HCT116 (cell line): ENCODE results near the gene HOXC12. TPM values are rescaled to one million over a fixed set of nuclear protein-coding genes. Genes with fewer than 3 reads are reported as not detected.

Source experiments
- ATAC-seq: fragments of 200-7000 bp; cut with Tn5 transposase; 2 replicates; pipeline ENCODE4 v1.9.1; 2020; ENCODE audit warnings: mild to moderate bottlenecking, moderate library complexity
- BruUV-seq: library from RNA; stranded (reverse); fragments of 400-500 nt; replicated peaks from 2 replicates; lab custom pipeline; 2021; lab: Mats Ljungman, UMichigan
- CTCF ChIA-PET: fragments of 300-600 bp; sonication (Branson Sonifier 250); formaldehyde crosslinking; loops from one replicate; lab custom pipeline; 2021; ENCODE audit warnings: antibody characterized with exemption; lab: Charles Lee
- POLR2A ChIA-PET: fragments of 300-600, 350-600 bp; sonication (Branson Sonifier 250); formaldehyde crosslinking; loops from one replicate; lab custom pipeline; 2021; ENCODE audit warnings: antibody characterized with exemption; lab: Charles Lee
- RAD21 ChIA-PET, 2 experiments: fragments of 300-600 bp; sonication (Branson Sonifier 250); formaldehyde crosslinking; loops; one replicate each; lab custom pipeline; 2023; ENCODE audit warnings: low total read pairs in 2 of 2; ENCODE audit not compliant: uncharacterized antibody in 2 of 2, unreplicated experiment in 2 of 2, low non-redundant PET in 1 of 2; lab: Charles Lee
- DNase-seq: peaks from one replicate; pipeline ENCODE4 v3.0.0-alpha.2; 2010; ENCODE audit warnings: low read depth, low spot score
- H2AFZ ChIP-seq: fragments of 200-600 bp; shearing (Covaris generic), sonication (generic); 2 replicates; pipeline ENCODE4 v1.6.1; 2017; ENCODE audit warnings: low read depth, mixed run types, mixed read lengths, antibody characterized with exemption, low read length; ENCODE audit not compliant: poor library complexity, severe bottlenecking
- H3K27ac ChIP-seq: 2 replicates; pipeline ENCODE4 v1.5.1; 2012; ENCODE audit warnings: low read depth, low read length
- H3K27me3 ChIP-seq: fragments of 200-600 bp; sonication (generic); 2 replicates; pipeline ENCODE4 v1.6.1; 2016; ENCODE audit warnings: mixed run types, low read length, mixed read lengths; ENCODE audit not compliant: insufficient read depth
- H3K36me3 ChIP-seq, 2 experiments: fragments of 200-500 bp in 1 of 2; fragments of 200-600 bp in 1 of 2; sonication (Bioruptor generic) in 1 of 2; sonication (generic) in 1 of 2; 2 replicates each; pipeline versions ENCODE4 v1.5.1 to v1.6.1; 2014 to 2016; ENCODE audit warnings: low read length in 2 of 2, inconsistent platforms in 1 of 2, mixed read lengths in 1 of 2, mixed run types in 1 of 2; ENCODE audit not compliant: insufficient read depth in 2 of 2, control insufficient read depth in 1 of 2
- H3K4me1 ChIP-seq, 2 experiments: fragments of 200-600 bp in 1 of 2; sonication (generic) in 1 of 2; 2 replicates each; pipeline versions ENCODE4 v1.5.1 to v1.6.1; 2012 to 2017; ENCODE audit warnings: low read length in 2 of 2, inconsistent platforms in 1 of 2, mild to moderate bottlenecking in 1 of 2, mixed read lengths in 1 of 2, mixed run types in 1 of 2, moderate library complexity in 1 of 2; ENCODE audit not compliant: insufficient read depth in 2 of 2, control insufficient read depth in 1 of 2
- H3K4me2 ChIP-seq: fragments of 200-600 bp; sonication (generic); 2 replicates; pipeline ENCODE4 v1.6.1; 2017; ENCODE audit warnings: mixed run types, low read length, mixed read lengths
- H3K4me3 ChIP-seq, 2 experiments: fragments of 200-600 bp in 1 of 2; sonication (generic) in 1 of 2; replicated peaks in 1 of 2; 2 replicates each; pipeline ENCODE4 v1.5.1; 2011 to 2016; ENCODE audit warnings: low read length in 2 of 2, control low read depth in 1 of 2, low read depth in 1 of 2, mild to moderate bottlenecking in 1 of 2, mixed read lengths in 1 of 2, mixed run types in 1 of 2
- H3K79me2 ChIP-seq: fragments of 200-600 bp; sonication (generic); 2 replicates; pipeline ENCODE4 v1.6.1; 2017; ENCODE audit warnings: mild to moderate bottlenecking, mixed run types, low read length, moderate library complexity, mixed read lengths; ENCODE audit not compliant: insufficient read depth
- H3K9ac ChIP-seq: fragments of 200-600 bp; sonication (generic); 2 replicates; pipeline ENCODE4 v1.6.1; 2016; ENCODE audit warnings: low read length, mixed read lengths
- H3K9me2 ChIP-seq: fragments of 200-600 bp; sonication (generic), shearing (Covaris generic); 2 replicates; pipeline ENCODE4 v1.6.1; 2017; ENCODE audit warnings: mixed run types, mild to moderate bottlenecking, moderate library complexity; ENCODE audit not compliant: insufficient read depth
- H3K9me3 ChIP-seq, 2 experiments: fragments of 200-500 bp in 1 of 2; fragments of 200-600 bp in 1 of 2; sonication (Bioruptor generic) in 1 of 2; sonication (generic) in 1 of 2; 2 replicates each; pipeline ENCODE4 v1.6.1; 2014 to 2017; ENCODE audit warnings: low read length in 2 of 2, mixed read lengths in 2 of 2, inconsistent platforms in 1 of 2, low read depth in 1 of 2, mild to moderate bottlenecking in 1 of 2, mixed run types in 1 of 2, moderate library complexity in 1 of 2; ENCODE audit not compliant: control insufficient read depth in 1 of 2, insufficient read depth in 1 of 2
- H4K20me1 ChIP-seq: fragments of 200-600 bp; sonication (generic), shearing (Covaris generic); 2 replicates; pipeline ENCODE4 v1.6.1; 2017; ENCODE audit warnings: mixed run types, mild to moderate bottlenecking, moderate library complexity; ENCODE audit not compliant: insufficient read depth
- EGR1 ChIP-seq: IDR thresholded peaks from 2 replicates; pipeline ENCODE4 v1.6.1; 2012; ENCODE audit warnings: low read depth
- EZH2phosphoT487 ChIP-seq: fragments of 200-600 bp; IDR thresholded peaks from 2 replicates; pipeline ENCODE4 v1.6.1; 2018; ENCODE audit warnings: antibody characterized with exemption, borderline replicate concordance
- POLR2A ChIP-seq: IDR thresholded peaks from 2 replicates; pipeline ENCODE4 v1.7.0; 2011; ENCODE audit warnings: borderline replicate concordance; ENCODE audit not compliant: insufficient read depth, insufficient read length; ENCODE audit errors: extremely low read depth
- POLR2AphosphoS5 ChIP-seq: IDR thresholded peaks from 2 replicates; pipeline ENCODE4 v1.6.1; 2011; ENCODE audit warnings: mild to moderate bottlenecking, low read depth, low read length, moderate library complexity
- RAD21 ChIP-seq: IDR thresholded peaks from 2 replicates; pipeline ENCODE4 v1.6.1; 2012; ENCODE audit warnings: low read depth, mild to moderate bottlenecking
- SRF ChIP-seq: IDR thresholded peaks from 2 replicates; pipeline ENCODE4 v1.6.1; 2012; ENCODE audit warnings: low read depth
- TCF7L2 ChIP-seq: IDR thresholded peaks from 2 replicates; pipeline ENCODE4 v1.7.0; 2011; ENCODE audit warnings: borderline replicate concordance, inconsistent platforms; ENCODE audit not compliant: insufficient read depth, insufficient read length; ENCODE audit errors: extremely low read depth
- YY1 ChIP-seq: IDR thresholded peaks from 2 replicates; pipeline ENCODE4 v1.6.1; 2011; ENCODE audit warnings: low read length, low read depth, moderate library complexity, mild to moderate bottlenecking; ENCODE audit not compliant: insufficient replicate concordance; ENCODE audit errors: extremely low read depth
- ZNF274 ChIP-seq: fragments of 200-500 bp; sonication (Bioruptor generic); IDR thresholded peaks from 2 replicates; pipeline ENCODE4 v1.6.1; 2014; ENCODE audit warnings: mild to moderate bottlenecking, low read depth, low read length, inconsistent platforms
- intact Hi-C: fragments of 100-400 bp; cut with micrococcal nuclease; formaldehyde crosslinking; loops from 2 replicates; pipeline ENCODE4 v1.10.0; 2022
- total RNA-seq: library from RNA; stranded (reverse); gene quantifications from one replicate; pipeline ENCODE4 v1.2.1, GENCODE V29; 2021; ENCODE audit not compliant: unreplicated experiment
- TF ChIP-seq, protein P1 (sequence below): IDR thresholded peaks from 2 replicates; pipeline ENCODE4 v1.6.1; 2012
- TF ChIP-seq, protein P2 (sequence below): IDR thresholded peaks from 2 replicates; pipeline ENCODE4 v1.6.1; 2012

The HOXC12 gene
- total RNA-seq, 1 experiment from 2014 or later, result not detected

DNA sequence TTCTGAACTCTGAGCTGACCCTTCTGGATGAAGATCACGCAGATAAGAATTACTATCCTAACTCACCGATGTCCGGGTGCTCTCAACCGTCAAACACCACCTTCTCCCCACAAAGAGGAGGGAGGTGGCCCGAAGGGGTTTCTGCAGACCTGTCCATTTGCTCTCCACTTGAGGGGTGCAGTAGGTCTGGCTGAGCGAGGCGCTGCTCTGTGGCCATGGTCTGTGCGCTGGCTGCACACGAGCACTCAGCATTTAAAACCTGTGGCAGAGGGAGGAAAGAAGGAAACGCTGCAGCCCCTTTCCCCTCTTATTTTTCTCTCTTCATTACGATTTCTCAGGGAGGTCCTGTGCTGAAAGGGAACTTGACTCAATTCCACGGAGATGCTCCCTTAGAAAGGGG, 17.6 kb upstream of the HOXC12 start:
- Histone ChIP-seq H2AFZ (no peak overlapping the region), H3K4me1 (peaks cover 8 to 15% of the 10 kb centered on the region in 2 experiments; a peak in 3 of 4 replicates), H3K9me2 (no peaks in the 10 kb centered on the region), H3K4me3 (no peak overlapping the region), H3K9me3 (no peaks in the 10 kb centered on the region), H3K36me3 (no peaks in the 10 kb centered on the region), H3K27ac (no peak overlapping the region), H3K79me2 (no peaks in the 10 kb centered on the region), H3K4me2 (no peak overlapping the region), H3K27me3 (peaks cover 3% of the 10 kb centered on the region; the same call in 1 of the 2 replicates), H3K9ac (no peak overlapping the region), H4K20me1 (no peaks in the 10 kb centered on the region)
- BruUV-seq, result no TSS peak
- DNase-seq, result no peak
- CTCF ChIA-PET, result no interaction called here
- intact Hi-C loops, result no loop called here
- RAD21 ChIA-PET, result no interaction called here
- TF ChIP-seq EGR1 (no peak), POLR2A (no peak), TCF7L2 (no peak), YY1 (no peak), SRF (no peak), EZH2phosphoT487 (no peak), RAD21 (no peak), ZNF274 (no peak), POLR2AphosphoS5 (no peak)
- TF ChIP-seq, protein P1, sequence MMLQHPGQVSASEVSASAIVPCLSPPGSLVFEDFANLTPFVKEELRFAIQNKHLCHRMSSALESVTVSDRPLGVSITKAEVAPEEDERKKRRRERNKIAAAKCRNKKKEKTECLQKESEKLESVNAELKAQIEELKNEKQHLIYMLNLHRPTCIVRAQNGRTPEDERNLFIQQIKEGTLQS, result no peak
- TF ChIP-seq, protein P2, sequence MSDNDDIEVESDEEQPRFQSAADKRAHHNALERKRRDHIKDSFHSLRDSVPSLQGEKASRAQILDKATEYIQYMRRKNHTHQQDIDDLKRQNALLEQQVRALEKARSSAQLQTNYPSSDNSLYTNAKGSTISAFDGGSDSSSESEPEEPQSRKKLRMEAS, result no peak
- no peak for ATAC-seq
- POLR2A ChIA-PET, result interaction anchor here (1.5 kb wide), 1 partner anchor 16 kb away, joined by 4 read pairs; no protein-coding TSS in a partner anchor
